NB4 (cell line): ENCODE data around the gene MATK.

Source experiments
- CTCF ChIP-seq: IDR thresholded peaks from one replicate; pipeline ENCODE4 v1.5.1; 2012; ENCODE audit warnings: low read depth, low read length
- POLR2A ChIP-seq: IDR thresholded peaks from 2 replicates; pipeline ENCODE4 v1.6.1; 2011; ENCODE audit warnings: mild to moderate bottlenecking; ENCODE audit not compliant: insufficient read length; ENCODE audit errors: extremely low read depth

- TF ChIP-seq POLR2A = no peak
- TF ChIP-seq CTCF = no peak
Measured at GRCh38 chr19:3827306-3827705, 41.1 kb upstream of the MATK start.
